ENCODE measurements around the gene ZNF316. TPM values are rescaled to one million over a fixed set of nuclear protein-coding genes. Genes with fewer than 3 reads are reported as not detected.

Gene ZNF316
- polyA plus RNA-seq, 2 donors: 11.9 to 21.1 TPM

Other genes with a start within 250 kb of the ZNF316 start
- gene DAGLB, start 189.4 kb upstream of the ZNF316 start, polyA plus RNA-seq: 1 to 10 TPM; 8.4 to 9.2 TPM
- gene KDELR2, start 153.2 kb upstream of the ZNF316 start, polyA plus RNA-seq: 10 to 100 TPM; 42.1 to 52.2 TPM
- gene GRID2IP, start 85.9 kb upstream of the ZNF316 start, polyA plus RNA-seq: under 1 TPM; 0.39 to 0.44 TPM
- 10 to 100 TPM; 13.6 to 26.1 TPM for gene ZDHHC4, start 59.9 kb upstream of the ZNF316 start, polyA plus RNA-seq
- 10 to 100 TPM in 1 of 2 donors, 1 to 10 TPM in 1; 8.9 to 11.8 TPM for gene INTS15, start 47.3 kb upstream of the ZNF316 start, polyA plus RNA-seq
- 1 to 10 TPM in 1 of 2 donors, under 1 TPM in 1; 0.35 to 1.2 TPM for gene ZNF853, start 21.7 kb upstream of the ZNF316 start, polyA plus RNA-seq
- 1 to 10 TPM; 7.0 to 7.9 TPM for gene ZNF12, start 69.6 kb downstream of the ZNF316 start, polyA plus RNA-seq
- gene RSPH10B2, start 116.8 kb downstream of the ZNF316 start, polyA plus RNA-seq: under 1 TPM; 0.04 to 0.10 TPM
- 10 to 100 TPM; 20.5 to 40.3 TPM for gene CCZ1B, start 189.0 kb downstream of the ZNF316 start, polyA plus RNA-seq